NK-92 treated with Interleukin-12 subunit alpha and Interleukin-12 subunit beta, amount 100 ng/mL, for 24 hours (cell line): ENCODE measurements around the gene PPARD.
"Not testable (repeated sequence)": the region's sequence is repeated elsewhere in the genome, so short reads cannot be mapped to it uniquely, and the experiment has no call there.

ENCODE experiments used
- DNase-seq: peaks from one replicate; lab custom pipeline; 2025; lab: John Stamatoyannopoulos, UW

The PPARD gene

GRCh38 chr6:35438378-35439065, 96.2 kb downstream of the PPARD start:
- DNase-seq: not testable (repeated sequence)

DNA sequence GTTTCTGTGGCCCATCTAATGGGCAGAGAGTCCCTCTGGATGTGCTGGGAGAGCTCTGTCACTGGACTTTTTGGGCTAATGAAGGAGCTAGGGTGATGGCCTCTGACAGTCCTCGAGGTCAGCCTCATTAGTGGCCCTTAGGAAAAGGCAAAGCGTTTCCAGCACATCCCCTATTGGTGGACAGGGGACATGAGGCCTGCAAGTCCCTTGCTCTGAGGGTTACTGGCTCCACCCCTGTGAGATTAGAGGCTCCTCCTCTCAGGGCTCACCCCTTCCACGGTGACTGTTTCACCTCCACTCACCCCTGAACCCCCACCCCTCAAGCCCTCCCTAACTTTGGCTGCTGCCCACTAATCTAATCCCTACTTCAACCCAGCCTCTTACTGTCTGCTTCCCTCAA, 97.0 kb downstream of the PPARD start:
- no peak for DNase-seq

DNA sequence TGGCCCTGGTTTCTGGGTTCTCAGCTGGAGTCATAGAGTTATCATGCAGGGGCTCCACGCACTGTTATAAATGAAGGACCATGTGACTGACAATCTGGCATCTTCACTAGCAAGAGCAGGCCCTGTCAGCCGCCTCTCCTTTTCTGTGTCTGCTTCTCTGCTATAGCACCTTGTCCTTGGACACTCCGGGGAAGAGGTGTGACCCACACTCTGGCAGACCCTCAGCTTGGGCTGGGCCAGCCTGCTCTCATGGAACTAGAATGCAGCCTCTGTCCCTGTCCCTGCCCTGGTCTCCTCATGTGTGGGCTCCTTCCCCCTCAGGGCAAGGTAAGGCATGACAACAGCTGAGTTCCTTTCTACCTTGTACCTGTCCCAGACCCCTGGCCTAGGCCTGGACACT, 98.8 kb downstream of the PPARD start:
- no peak for DNase-seq

DNA sequence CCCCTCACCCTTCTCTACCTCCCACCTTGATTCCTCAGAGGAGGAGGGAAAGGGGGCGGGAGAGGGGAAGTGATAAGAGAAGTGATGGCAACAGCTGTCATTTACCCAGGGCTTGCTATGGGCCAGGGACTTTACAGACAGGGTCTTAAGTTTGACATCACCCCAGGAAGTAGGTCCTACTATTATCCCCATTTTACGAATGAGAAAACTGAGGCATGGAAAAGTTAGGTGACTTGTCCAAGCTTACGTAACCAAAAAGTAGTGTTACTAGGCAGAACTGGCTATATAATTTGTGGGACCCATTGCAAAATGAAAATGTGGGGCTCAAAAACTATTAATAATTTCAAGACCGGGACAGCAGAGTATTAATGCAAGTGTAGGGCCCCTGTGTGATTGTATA, 99.3 kb downstream of the PPARD start:
- DNase-seq: no peak

DNA sequence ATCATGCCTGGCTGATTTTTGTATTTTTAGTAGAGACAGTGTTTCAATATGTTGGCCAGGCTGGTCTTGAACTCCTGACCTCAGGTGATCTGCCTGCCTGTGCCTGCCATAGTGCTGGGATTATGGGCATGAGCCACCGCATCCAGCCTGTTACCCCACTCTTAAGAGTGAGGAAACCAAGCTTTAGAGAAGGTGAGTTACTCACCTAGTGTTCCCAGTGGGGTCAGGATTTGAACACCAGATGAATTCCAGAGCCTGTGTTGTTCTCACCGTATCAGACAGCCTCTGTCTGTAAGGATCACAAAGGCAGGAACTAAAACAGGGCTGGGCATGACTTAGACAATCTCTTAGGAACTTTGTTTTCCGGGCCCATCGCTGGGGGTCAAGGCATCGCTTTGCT, 100.3 kb downstream of the PPARD start:
- no peak for DNase-seq

DNA sequence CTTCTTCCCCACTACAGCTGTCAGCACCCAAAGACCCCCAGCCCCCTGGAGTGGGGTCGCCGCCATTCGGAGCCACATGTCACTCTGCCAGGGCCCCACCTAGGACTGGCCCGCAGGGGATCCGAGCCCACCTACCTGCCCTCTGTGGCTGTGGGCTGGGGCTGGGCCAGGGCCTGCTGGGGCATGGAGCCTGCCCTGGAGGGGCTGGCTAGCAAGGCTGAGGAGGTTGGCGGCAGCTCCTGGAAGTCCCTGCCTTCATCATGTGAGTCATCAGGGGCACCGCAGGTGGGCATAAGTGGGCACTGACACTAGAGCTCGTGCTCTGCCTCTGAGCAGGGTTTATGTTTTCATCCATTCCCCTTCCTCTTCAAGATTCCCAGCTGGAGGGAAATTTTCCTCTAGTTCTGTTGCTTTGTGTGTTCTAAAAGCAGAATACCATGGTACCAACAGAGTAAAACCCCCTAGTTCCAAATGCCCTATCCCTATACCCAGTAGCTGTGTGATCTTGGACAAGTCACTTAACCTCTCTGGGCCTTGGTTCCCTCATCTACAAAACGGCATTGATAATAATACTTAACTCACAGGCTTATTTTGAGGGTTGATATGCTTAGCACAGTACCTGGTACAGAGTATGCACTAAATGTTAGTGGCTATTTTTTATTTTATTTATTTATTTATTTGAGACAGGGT, 101.1 kb downstream of the PPARD start:
- no peak for DNase-seq

GRCh38 chr6:35445691-35446090, 103.3 kb downstream of the PPARD start:
- DNase-seq: peak; percentile 9

GRCh38 chr6:35448191-35448590, 105.8 kb downstream of the PPARD start:
- DNase-seq: no peak

GRCh38 chr6:35449287-35449881, 107.0 kb downstream of the PPARD start:
- no peak for DNase-seq

GRCh38 chr6:35451354-35452182, 109.2 kb downstream of the PPARD start:
- no peak for DNase-seq

DNA sequence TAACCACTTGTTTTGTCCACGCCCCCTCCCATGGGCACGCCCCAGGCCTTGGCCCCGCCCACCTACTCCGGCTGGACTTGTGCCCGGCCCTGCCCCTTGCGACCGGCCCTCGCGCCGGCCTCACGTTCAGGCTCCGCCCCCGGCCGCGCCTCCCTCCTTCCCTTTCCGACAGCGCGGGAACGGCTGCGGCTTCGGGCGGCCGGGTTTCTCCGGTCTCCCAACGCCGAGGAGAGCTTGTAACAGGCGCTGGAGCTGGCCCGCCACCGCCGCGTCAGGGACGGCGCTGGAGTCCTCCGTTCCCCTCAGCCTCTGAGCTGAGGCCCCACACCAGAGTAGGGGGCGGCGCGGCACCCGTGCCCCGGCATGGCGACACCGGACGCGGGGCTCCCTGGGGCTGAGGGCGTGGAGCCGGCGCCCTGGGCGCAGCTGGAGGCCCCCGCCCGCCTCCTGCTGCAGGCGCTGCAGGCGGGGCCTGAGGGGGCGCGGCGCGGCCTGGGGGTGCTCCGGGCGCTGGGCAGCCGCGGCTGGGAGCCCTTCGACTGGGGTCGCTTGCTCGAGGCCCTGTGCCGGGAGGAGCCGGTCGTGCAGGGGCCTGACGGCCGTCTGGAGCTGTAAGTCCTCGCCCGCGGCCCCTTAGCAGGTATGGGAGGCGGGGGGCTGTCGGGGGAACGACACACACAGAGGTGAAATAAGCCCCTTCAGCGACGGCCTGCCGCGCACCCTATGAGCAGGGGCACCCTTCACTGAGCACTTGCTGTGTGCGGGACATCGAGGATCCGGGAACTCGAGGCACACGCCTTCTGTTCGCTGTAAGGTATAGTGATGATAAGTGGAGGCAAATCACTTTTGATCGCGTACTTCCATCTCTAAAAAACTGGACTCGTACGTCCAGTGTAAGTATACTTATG, 110.1 kb downstream of the PPARD start, which contains the start of gene FANCE:
FANCE (plus strand) TSS at position 156 of the 908 bp plus-strand sequence; CDS start at position 364, 208 bp downstream.
- peak; percentile 91 for DNase-seq

- DNase-seq: no peak
Observed at GRCh38 chr6:35453236-35453635, 110.9 kb downstream of the PPARD start.

DNA sequence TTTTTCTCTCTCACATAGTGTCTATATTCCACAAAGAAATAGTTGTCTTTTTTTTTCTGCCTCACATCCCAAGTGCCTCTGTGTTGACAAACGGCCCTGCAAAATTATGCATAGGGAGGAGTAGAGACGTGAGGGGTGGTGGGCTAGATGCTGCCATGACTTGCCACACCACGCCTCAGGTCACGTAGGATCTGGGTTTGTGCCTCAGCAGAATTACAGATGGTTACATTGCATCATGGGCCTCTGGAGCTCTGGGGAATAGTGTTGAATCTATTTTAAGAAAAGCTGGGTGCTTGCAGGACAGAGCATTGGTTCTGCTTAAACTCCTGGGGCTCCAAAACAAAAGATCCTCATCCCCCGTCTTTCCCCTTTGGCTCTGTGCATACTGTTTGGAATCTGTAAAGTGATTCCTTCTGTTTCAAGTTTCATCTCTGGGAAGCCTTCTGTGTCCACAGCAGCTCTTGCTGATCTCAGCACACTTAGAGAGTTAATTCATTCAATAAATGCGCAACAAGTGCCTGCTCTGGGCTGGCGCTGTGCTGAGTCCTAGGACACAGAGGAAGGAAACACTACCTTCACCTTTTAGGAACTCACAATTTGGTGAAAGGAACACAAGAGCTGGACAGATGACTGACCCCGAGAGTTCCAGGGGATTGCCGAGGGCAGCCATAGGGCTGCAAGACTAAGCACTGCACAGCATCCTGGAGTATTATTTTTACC, 112.2 kb downstream of the PPARD start:
- DNase-seq: no peak

DNA sequence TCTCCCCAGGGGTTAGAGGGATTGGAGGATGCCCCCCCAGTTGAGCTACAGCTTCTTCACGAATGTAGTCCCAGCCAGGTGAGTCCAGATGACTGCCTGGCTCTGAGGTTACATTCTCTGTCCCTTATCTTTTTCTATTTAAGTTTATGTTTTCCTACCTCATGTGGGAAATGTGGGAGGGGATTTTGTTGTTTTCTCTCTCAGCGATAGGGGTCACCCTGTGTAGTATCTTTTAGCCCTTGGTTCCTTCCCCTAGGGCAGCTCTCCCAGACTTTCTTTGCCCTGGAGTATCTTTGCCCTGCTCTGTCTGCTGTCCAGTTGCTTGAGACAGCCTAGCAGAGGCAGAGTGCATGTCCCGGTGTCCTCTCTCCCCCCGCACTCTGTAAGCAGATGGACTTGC, 115.5 kb downstream of the PPARD start:
- no peak for DNase-seq

DNA sequence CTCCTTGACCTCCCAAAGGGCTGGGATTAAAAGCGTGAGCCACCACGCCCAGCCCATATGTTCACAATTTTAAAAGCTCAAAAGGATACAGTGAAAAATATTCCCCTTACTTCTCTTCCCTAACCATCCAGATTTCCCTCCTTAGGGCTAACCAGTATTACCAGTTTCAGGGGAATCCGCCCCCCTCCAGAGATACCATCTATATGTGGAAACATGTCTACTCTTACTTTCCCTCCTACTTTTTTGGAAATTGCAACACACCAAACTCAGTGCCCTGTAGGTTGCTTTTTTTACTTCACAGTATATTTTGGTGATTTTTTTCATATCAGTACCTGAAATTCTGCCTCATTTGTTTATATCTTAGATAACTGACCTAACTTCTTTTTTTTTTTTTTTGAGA, 118.9 kb downstream of the PPARD start:
- no peak for DNase-seq

DNA sequence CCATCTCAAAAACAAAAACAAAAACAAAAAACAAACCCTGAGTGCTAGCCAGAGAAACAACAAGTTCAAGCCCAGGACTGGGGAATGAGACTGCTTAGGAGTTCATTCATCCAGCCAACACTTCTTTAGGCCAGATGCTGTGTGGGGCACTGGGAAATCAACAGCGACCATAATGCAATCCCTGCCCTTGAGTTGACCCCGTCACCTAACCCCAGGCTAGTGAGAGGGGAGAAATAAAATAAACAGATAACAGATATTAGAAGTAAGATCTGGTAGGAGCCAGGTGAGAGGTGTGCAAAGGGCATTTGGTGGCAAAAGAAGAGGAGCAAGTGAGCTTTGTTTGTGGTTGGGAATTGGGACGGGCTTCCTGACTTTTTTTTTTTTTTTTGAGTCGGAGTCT, 120.9 kb downstream of the PPARD start:
- DNase-seq: no peak

- DNase-seq: no peak
Observed at GRCh38 chr6:35465646-35466045, 123.3 kb downstream of the PPARD start.

DNA sequence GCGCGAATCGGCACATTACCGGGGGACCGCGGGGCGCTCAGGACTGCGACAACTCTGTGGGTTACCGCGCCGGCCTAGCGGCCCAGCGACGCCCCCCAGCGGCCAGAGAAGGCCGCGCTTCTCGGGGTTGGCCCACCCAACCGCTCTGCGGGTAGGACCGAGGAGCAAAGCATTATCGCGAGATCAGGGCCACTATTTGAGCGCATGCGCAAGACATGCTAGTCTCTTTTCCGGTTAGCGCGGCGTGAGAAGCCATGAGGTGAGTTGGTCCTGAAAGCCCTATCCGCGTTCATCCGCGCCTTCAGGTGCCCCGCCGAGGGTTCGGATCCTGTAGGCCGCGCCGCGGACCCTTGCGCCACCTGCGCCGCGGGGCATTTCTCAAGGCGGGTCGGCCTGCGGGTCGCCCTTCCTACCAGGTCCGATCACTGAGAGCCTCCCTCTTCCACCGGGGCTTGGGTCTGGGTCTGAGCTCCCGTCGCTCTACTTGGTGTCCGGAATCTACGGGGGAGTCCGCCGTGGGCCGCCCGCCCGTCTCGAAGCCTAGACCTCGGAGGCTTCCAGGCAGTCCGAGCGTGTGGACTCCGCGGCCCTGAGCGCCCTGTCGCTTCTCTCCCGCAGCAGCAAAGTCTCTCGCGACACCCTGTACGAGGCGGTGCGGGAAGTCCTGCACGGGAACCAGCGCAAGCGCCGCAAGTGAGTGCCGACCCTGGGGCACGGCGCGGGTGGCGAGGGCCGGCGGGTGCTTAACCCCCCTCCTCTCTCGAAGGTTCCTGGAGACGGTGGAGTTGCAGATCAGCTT, 126.0 kb downstream of the PPARD start, which contains the start of gene RPL10A:
RPL10A (plus strand) TSS at position 221 of the 799 bp plus-strand sequence; CDS start at position 255, 34 bp downstream.
- peak; percentile 91 for DNase-seq

DNA sequence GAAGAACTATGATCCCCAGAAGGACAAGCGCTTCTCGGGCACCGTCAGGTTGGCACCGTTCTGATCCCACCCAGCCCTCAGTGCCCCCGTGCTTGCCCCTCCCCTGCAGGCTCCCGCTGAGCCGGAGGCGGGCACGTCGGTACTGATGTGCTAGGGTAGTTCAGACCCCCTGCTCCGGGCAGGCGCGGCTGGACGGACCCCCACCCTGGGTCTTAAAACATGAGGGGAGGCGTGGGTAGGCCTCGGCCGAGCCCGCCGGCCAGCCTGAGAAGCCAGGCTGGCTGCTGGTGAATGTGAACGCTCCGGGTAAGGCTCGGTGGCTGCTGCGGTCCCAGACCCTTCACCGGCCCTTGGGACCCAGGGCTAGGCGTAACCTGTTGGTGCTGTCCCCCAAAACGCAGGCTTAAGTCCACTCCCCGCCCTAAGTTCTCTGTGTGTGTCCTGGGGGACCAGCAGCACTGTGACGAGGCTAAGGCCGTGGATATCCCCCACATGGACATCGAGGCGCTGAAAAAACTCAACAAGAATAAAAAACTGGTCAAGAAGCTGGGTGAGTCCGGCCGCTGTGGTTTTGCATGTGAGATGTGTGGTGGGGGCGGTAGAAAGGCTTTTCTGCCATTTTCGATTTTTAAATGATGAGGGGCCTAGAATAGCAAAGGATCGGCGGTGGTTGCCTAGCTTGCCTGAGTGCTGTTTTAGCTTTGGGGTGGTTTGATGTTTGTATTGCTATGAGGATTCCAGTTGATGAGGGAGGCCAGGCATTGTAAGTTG, 126.8 kb downstream of the PPARD start:
- no peak for DNase-seq
